Measurements from ENCODE around the gene EFHD1.

The EFHD1 gene

DNA sequence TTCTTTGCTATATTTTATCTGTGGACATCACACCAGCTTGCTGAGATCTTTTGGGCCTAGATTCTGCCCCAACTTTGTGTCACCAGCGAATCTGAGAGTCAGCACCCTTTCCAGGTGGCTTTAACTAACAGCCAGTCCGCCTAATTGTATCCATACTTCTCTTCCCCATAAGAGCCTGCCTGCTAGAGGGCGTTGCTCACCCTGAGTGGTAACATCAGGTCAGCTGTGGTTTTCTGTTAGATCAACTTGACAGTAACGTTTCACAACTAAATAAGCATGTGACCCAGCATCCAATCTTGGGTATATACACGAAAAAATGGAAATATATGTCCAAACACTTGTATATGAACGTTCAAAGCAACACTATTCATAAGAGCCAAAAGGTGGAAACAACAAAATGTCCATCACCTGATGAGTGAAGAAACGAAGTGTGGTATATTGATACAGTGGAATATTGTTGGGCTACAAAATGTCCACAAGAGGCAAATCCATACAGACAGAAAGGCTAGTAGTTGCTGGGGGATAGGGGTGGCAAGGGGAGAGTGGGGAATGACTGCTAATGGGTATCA, 24.9 kb downstream of the EFHD1 start:
- peak; percentile 28 for DNase-seq (ENCODE audit: low read depth)
- no peak overlapping the region for H3K4me3 ChIP-seq (ENCODE audit: control insufficient read depth, low read depth, low read length)
- TF ChIP-seq, protein P1, sequence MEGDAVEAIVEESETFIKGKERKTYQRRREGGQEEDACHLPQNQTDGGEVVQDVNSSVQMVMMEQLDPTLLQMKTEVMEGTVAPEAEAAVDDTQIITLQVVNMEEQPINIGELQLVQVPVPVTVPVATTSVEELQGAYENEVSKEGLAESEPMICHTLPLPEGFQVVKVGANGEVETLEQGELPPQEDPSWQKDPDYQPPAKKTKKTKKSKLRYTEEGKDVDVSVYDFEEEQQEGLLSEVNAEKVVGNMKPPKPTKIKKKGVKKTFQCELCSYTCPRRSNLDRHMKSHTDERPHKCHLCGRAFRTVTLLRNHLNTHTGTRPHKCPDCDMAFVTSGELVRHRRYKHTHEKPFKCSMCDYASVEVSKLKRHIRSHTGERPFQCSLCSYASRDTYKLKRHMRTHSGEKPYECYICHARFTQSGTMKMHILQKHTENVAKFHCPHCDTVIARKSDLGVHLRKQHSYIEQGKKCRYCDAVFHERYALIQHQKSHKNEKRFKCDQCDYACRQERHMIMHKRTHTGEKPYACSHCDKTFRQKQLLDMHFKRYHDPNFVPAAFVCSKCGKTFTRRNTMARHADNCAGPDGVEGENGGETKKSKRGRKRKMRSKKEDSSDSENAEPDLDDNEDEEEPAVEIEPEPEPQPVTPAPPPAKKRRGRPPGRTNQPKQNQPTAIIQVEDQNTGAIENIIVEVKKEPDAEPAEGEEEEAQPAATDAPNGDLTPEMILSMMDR (conservative IDR thresholded peaks at IDR 0.05; ENCODE audit: control insufficient read depth, insufficient read depth, low read depth, low read length) = no peak

DNA sequence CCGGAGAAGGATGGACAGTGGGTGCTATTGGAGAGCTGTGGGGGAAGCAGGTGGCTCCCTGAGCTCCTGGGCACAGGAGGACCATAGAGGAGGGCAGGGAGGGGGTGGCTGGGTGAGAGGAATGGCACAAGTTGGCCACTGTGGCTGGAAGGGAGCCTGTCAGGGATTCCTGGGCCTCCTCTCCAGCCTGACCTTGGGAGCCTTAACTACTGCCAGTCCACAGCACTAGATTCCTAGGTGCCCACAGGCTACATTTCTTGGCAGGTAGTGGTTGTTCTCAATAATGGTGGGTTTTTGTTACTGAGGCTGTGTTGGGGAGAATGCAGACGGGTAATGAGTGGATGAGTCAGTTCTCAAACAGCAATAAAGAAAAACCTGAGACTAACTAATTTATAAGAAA, 26.0 kb downstream of the EFHD1 start:
- H3K4me3 ChIP-seq (ENCODE audit: control insufficient read depth, low read depth, low read length) = no peak overlapping the region
- TF ChIP-seq, protein P1 (conservative IDR thresholded peaks at IDR 0.05; ENCODE audit: control insufficient read depth, insufficient read depth, low read depth, low read length) = no peak
- no peak for DNase-seq (ENCODE audit: low read depth)

DNA sequence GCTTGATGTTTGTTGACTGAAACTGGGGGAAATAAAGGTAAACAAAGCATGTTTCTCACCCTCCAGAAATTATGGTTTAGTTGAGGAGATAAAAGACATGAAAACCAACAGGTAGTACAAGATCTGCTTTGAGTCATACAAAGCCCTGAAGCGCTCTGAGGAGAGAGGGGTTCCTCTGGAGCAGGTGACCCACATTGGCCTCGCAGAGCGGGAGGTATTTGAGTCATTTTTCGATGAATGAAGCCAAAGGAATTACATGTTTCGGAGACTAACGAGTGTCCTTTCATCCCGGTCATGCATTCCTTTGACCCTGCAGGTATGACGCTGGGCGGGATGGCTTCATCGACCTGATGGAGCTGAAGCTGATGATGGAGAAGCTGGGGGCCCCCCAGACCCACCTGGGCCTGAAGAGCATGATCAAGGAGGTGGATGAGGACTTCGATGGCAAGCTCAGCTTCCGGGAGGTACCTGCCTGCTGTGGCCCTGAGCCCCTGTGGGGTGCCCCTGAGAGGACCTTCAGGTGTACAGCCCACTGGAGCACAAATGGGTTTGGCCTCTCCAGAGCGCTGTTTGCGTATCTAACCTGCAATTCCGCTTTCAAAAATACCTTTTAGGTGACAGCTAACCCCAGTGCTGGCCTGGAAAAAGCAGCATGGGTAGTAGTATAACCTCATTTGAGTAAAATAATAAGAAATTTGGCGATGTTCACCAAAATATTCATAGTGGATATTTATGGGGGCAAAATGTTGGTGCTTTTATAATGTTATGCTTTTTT, 29.3 kb downstream of the EFHD1 start:
- DNase-seq (ENCODE audit: low read depth) = no peak
- TF ChIP-seq, protein P1 (conservative IDR thresholded peaks at IDR 0.05; ENCODE audit: control insufficient read depth, insufficient read depth, low read depth, low read length) = no peak
- no peak overlapping the region for H3K4me3 ChIP-seq (ENCODE audit: control insufficient read depth, low read depth, low read length)

DNA sequence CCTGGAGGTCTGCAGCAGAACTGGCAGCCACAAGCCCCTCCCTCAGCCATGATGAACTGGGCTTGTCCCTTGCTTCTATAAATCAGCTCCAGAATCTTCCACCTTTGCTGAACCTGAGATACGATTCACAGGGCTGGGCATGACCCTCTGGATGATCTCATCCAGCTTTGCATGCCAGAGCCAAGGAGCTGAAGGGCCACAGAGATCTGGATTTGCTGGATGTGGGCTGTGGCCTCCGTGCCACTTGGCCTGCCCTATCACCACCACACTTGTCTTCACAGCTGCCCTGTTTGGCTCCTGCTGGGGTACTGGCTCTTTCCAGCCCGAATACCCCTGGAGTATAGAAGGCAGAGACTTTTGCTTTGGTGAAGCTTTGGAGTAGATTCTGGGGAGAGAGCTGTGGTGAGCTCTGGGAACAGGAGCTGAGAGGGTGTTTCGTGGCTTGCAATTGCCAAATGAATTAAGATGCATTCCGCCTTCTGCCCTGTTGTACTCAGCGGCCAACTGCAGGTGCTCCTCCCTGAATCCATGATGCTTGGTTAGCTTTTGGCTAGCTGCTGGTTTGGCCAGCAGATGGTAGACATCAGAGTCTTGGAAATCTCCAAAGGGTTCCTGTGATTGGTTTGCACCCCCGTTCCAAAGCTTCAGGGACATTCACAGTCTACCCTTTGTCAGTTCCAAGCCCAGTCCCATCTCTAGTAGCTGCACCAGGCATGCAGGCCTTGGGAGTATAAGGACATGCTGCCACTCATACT, 32.8 kb downstream of the EFHD1 start:
- no peak overlapping the region for H3K4me3 ChIP-seq (ENCODE audit: control insufficient read depth, low read depth, low read length)
- TF ChIP-seq, protein P1 (conservative IDR thresholded peaks at IDR 0.05; ENCODE audit: control insufficient read depth, insufficient read depth, low read depth, low read length) = no peak

DNA sequence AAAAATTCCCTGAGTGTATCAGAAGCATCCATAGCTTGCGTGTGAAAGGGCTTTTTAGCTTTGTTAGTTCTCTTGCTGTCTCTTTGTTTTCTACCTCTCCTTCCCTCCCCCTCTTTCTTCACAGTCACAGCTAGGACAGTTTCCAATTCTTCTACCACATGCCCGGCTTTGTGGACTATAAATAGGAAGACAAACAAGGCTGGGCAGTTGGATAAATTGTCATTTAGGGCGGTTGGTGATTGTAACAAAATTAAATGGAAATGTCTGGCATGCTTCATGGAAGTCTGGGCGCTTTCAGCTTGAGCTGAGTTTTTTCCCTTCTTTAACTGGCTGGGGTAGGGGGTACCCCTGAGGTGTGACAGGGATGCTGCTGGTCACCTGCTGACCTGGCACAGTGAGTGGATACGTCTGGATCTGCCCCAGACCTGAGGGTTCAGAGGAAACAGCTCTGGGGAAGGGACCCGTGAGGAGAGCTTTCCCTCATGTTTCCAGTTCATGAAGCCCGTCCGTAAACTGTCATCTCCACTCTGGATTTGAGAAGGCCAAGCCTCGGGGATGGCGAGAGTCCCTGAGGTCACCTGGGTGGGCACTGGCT, 34.7 kb downstream of the EFHD1 start:
- H3K4me3 ChIP-seq (ENCODE audit: control insufficient read depth, low read depth, low read length) = no peak overlapping the region
- TF ChIP-seq, protein P1 (conservative IDR thresholded peaks at IDR 0.05; ENCODE audit: control insufficient read depth, insufficient read depth, low read depth, low read length) = no peak
- DNase-seq (ENCODE audit: low read depth) = no peak

More for the DNA sequence above, 32.8 kb downstream of the EFHD1 start:
- DNase-seq (ENCODE audit: low read depth) = no peak

DNA sequence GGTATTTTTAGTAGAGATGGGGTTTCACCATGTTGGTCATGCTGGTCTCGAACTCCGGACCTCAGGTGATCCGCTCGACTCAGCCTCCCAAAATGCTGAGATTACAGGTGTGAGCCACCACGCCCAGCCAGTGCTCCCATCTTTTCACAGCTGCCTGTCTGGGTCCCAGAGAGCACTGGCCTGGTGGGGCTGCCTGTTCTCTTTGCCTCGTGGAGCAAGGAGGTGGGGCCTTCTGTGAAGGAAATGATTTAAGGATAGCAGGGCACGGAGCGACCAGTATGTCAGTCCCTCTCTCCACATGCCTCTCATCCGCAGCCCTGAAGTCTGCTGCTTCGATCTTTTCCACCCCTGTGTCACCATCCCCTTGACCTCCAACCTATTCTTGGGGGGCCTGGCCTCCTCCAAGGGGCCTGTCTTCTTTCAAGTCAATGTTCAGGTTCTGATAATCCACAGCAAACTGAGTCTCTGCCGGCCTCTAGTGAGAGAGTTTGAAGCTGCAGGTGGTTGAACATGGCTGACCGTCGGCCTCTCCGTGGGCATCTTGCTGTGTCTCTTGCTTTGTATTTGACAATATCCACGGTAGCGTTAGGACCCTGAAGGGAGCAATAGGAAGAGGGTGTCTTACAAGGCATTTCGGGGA, 35.5 kb downstream of the EFHD1 start:
- peak; percentile 27 for DNase-seq (ENCODE audit: low read depth)
- TF ChIP-seq, protein P1 (conservative IDR thresholded peaks at IDR 0.05; ENCODE audit: control insufficient read depth, insufficient read depth, low read depth, low read length) = peak; percentile 47

More for the DNA sequence above, 35.5 kb downstream of the EFHD1 start:
- no peak overlapping the region for H3K4me3 ChIP-seq (ENCODE audit: control insufficient read depth, low read depth, low read length)
